ENCODE results near the gene NCAM2. TPM values are rescaled to one million over a fixed set of nuclear protein-coding genes. Genes with fewer than 3 reads are reported as not detected.

NCAM2 gene
- total RNA-seq, 2 experiments from 2014 or later = not detected

GRCh38 chr21:21034036-21034435, 35.8 kb downstream of the NCAM2 start:
- ATAC-seq = no peak
- no peak overlapping the region for H3K27ac Mint-ChIP-seq
- ChIA-PET POLR2A (no interaction called here), CTCF (interaction anchor here (1.7 kb wide), 1 partner anchor 38 kb away, joined by 4 read pairs; no protein-coding TSS in a partner anchor)
- no peak for TF ChIP-seq CTCF (IDR thresholded peaks at IDR 0.05)
- no peaks in the 10 kb centered on the region for H3K36me3 Mint-ChIP-seq (ENCODE audit: low read depth)
- intact Hi-C loops (cut with micrococcal nuclease) = no loop called here
- H3K4me1 Mint-ChIP-seq (ENCODE audit: low read depth) = no peaks in the 10 kb centered on the region
- H3K4me3 Mint-ChIP-seq = no peak overlapping the region
- no peaks in the 10 kb centered on the region for H3K27me3 Mint-ChIP-seq
- DNase-seq = no peak
- no peaks in the 10 kb centered on the region for H3K9me3 Mint-ChIP-seq

GRCh38 chr21:21039624-21040170, 41.5 kb downstream of the NCAM2 start:
- intact Hi-C loops (cut with micrococcal nuclease) = no loop called here
- no peaks in the 10 kb centered on the region for H3K36me3 Mint-ChIP-seq (ENCODE audit: low read depth)
- H3K4me3 Mint-ChIP-seq = no peak overlapping the region
- H3K27ac Mint-ChIP-seq = no peak overlapping the region
- H3K9me3 Mint-ChIP-seq = no peaks in the 10 kb centered on the region
- no peak for TF ChIP-seq CTCF (IDR thresholded peaks at IDR 0.05)
- no peaks in the 10 kb centered on the region for H3K27me3 Mint-ChIP-seq
- ChIA-PET CTCF (no interaction called here), POLR2A (no interaction called here)
- H3K4me1 Mint-ChIP-seq (ENCODE audit: low read depth) = no peaks in the 10 kb centered on the region
- no peak for ATAC-seq
- no peak for DNase-seq

- Mint-ChIP-seq H3K4me1 (ENCODE audit: low read depth) (no peaks in the 10 kb centered on the region), H3K36me3 (ENCODE audit: low read depth) (no peaks in the 10 kb centered on the region), H3K9me3 (no peaks in the 10 kb centered on the region), H3K4me3 (no peak overlapping the region), H3K27ac (no peak overlapping the region), H3K27me3 (no peaks in the 10 kb centered on the region)
- DNase-seq (no peak), ATAC-seq (no peak)
- ChIA-PET POLR2A (no interaction called here), CTCF (no interaction called here)
- intact Hi-C loops (cut with micrococcal nuclease) = no loop called here
- no peak for TF ChIP-seq CTCF (IDR thresholded peaks at IDR 0.05)
Measured at GRCh38 chr21:21045518-21045917, 47.3 kb downstream of the NCAM2 start.

- no peak overlapping the region for H3K27ac Mint-ChIP-seq
Measured at GRCh38 chr21:21046063-21046462, 47.9 kb downstream of the NCAM2 start.

More at GRCh38 chr21:21046063-21046462, 47.9 kb downstream of the NCAM2 start:
- DNase-seq = no peak
- no peaks in the 10 kb centered on the region for H3K36me3 Mint-ChIP-seq (ENCODE audit: low read depth)
- POLR2A ChIA-PET = no interaction called here
- no peaks in the 10 kb centered on the region for H3K27me3 Mint-ChIP-seq
- H3K9me3 Mint-ChIP-seq = no peaks in the 10 kb centered on the region
- CTCF ChIA-PET = no interaction called here
- H3K4me1 Mint-ChIP-seq (ENCODE audit: low read depth) = no peaks in the 10 kb centered on the region
- intact Hi-C loops (cut with micrococcal nuclease) = no loop called here
- TF ChIP-seq CTCF (IDR thresholded peaks at IDR 0.05) = no peak
- H3K4me3 Mint-ChIP-seq = no peak overlapping the region
- ATAC-seq = no peak

Data from activated CD8-positive, alpha-beta T cell treated with anti-CD3 and anti-CD28 coated beads for 36 hours (primary cell).